ENCODE measurements around the gene TGIF1.

Gene TGIF1

DNA sequence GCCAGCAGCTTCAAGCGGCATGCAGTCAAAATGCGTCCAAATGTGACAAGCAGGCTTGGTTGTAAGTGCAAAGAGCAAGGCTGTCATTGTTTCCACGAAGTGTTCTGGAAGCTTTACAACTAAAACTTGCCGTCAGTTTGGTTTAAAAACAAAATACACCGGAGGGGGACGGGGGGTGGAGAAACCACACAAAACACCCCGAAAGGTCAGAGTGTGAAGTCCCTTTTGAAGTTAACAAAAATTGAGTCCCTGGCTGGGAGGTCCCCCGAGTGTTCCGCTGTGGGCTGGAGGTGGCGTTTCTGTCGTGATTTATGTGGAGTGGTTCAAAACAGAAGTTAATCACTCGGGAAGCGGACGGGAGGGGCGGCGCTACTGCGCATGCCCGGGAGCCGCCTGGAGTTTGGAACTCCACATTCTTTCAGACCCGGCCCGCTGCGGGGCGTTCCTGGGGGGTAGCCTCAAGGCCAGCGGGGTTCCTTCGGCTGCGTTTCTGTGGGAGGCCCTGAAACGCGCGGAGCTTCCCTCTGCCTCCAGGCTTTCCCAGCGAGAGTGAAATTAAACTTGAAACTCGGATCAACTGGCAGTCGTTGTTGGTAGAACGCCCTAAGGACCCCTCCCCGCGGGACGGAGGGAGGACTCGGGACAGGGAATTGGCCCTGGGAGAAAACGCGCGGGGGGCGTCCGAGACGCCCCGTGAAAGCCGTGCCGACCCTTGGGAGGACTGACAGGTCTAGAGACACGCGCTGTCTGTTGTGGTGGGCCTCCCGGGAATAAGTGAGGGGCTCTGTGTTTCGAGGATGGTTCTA is 1.4 kb downstream of the TGIF1 start:
- TF ChIP-seq, protein P1, sequence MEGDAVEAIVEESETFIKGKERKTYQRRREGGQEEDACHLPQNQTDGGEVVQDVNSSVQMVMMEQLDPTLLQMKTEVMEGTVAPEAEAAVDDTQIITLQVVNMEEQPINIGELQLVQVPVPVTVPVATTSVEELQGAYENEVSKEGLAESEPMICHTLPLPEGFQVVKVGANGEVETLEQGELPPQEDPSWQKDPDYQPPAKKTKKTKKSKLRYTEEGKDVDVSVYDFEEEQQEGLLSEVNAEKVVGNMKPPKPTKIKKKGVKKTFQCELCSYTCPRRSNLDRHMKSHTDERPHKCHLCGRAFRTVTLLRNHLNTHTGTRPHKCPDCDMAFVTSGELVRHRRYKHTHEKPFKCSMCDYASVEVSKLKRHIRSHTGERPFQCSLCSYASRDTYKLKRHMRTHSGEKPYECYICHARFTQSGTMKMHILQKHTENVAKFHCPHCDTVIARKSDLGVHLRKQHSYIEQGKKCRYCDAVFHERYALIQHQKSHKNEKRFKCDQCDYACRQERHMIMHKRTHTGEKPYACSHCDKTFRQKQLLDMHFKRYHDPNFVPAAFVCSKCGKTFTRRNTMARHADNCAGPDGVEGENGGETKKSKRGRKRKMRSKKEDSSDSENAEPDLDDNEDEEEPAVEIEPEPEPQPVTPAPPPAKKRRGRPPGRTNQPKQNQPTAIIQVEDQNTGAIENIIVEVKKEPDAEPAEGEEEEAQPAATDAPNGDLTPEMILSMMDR (IDR thresholded peaks at IDR 0.05; ENCODE audit: borderline replicate concordance, insufficient read depth, low read depth, low read length) = no peak
- peak overlapping the region; percentile 30 for H3K4me3 ChIP-seq (ENCODE audit: low read depth, low read length)

DNA sequence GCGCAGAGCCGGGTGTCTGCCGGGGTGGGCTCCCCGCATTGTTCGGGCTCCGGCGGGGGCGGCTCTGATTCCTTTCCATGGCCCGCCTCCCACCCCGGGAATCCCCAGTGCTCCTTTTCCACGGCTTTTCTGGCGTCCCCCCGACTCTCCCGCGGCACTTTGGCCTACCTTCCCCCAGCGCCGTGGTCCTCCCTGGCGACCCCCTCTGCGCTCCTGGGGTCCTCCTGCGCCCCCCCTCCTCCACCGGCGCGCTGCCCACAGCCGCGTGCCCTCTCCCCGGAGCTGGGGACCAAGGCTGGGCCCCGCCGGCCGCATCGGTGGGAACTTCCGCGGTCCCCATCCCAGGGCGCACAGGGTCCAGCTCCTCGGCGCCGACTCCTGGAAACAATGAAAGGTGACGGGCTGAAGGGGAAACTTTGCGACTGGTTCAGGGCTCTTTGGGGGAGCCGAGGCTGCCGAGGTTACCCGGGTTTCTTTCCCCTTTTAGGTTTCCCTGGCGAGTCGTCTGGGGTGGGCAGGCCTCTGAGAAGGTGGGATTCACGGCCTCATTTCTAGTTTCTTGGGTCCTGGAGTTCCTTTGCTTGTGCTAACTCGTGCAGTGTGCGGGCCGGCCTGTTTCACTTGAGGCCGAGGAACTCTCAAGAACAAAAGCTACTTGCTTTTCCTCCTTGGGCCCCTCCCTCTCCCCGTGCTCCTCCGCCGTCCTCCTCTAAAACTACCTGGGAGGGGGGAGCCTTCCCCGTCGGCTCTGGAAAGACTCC is 2.2 kb downstream of the TGIF1 start:
- TF ChIP-seq, protein P1 (IDR thresholded peaks at IDR 0.05; ENCODE audit: borderline replicate concordance, insufficient read depth, low read depth, low read length) = no peak
- peak overlapping the region; percentile 30 for H3K4me3 ChIP-seq (ENCODE audit: low read depth, low read length)

DNA sequence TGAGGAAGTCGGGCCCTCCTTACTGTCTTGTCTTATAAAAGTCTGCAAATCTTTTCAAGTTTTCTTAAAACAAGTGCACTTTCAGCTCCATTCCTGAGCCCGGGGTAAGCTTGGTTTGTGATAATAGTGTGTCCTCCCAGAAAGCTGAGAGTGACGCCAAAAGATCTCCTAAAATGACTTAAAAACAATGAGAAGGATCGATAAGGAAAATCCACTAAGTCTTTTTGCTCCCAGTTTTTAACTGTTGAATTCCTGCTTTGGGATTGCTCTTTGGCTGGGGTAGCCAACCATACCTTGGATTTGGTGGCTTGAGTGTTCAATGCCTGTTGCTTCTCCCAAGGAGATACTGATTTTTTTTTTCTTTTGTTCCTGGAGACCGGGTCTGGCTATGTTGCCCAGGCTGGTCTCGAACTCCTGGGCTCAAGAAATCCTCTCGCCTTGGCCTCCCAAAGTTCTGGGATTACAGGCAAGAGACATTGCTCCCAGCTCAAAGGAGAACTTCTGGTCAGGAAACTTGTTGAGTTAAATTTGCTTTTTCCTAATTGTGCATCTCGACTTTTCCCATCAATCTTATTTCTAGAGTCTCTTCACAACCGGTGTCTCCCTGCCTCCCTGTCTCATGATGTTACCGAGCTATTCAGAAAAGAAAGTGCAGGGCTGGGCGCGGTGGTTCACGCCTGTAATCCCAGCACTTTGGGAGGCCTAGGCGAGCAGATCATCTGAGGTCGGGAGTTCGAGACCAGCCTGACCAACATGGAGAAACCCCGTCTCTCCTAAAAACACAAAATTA is 3.0 kb downstream of the TGIF1 start:
- TF ChIP-seq, protein P1 (IDR thresholded peaks at IDR 0.05; ENCODE audit: borderline replicate concordance, insufficient read depth, low read depth, low read length) = no peak
- H3K4me3 ChIP-seq (ENCODE audit: low read depth, low read length) = no peak overlapping the region

DNA sequence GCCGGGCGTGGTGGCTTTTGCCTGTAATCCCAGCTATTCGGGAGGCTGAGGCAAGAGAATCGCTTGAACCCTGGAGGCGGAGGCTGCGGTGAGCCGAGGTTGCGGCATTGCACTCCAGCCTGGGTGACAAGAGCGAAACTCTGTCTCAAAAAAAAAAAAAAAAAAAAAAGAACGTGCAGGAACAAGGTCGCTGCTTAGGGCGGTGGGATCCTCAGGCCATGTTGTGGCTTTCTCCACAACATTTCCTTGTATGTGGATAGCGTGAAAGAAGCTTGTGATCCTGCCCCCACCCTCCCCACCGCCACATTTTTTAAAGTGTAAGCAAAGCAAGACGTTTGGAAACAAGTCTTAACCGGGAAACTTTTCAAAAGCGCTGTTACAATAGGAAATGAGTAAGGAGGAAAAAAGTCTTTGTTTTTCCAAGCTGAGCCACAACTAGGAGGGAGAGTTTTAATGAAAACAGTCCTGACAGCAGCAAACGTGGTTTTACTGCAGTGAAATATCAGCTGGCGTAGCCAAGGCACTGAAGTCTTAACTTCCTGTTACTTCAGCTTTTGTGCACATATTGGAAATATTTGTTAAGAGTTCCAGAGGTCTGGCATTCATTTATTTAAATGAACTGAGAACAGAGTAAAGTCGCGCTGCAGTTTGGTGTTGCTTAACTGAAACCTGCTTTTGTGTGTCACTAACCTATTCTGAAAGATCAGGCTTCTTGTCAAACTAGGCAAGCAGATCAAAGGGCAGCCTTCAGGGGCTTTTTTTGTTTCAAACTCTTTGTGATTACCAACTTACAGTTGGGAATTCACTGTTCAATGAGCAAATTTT is 3.8 kb downstream of the TGIF1 start:
- no peak overlapping the region for H3K4me3 ChIP-seq (ENCODE audit: low read depth, low read length)
- TF ChIP-seq, protein P1 (IDR thresholded peaks at IDR 0.05; ENCODE audit: borderline replicate concordance, insufficient read depth, low read depth, low read length) = no peak

DNA sequence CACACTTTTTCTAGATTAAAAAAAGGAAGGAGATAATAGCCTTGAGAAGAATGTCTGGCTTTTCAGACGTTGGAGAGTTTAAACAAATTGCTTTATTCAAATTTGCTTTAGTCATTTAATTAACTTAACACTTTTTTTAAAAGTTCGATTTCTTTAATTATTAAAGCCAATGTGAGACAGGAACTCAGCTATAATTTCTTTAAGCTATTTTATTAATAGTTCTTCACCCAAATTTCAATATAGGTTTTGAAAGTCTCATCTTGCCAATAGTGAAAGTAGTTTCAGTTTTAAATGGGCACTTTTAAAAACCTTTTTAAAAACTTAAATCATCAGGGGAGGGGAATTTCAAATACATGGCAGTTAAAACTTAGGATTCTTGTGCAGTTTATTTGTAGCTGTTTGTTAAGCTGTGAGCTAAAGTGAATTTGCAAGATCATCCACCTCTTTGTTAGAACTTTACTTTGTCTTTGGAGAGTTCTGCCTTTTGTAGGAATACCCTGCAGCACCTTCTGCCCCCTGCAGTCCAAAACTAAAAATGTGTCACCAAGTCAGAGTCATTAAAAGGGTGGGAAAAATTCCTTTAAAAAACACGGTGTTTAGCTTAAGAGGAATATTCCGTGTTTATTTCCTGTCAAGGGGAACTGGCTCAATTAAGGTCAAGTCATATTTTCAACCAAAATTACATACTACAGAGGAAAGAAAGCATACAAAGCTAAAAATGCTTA is 4.6 kb downstream of the TGIF1 start:
- no peak overlapping the region for H3K4me3 ChIP-seq (ENCODE audit: low read depth, low read length)
- TF ChIP-seq, protein P1 (IDR thresholded peaks at IDR 0.05; ENCODE audit: borderline replicate concordance, insufficient read depth, low read depth, low read length) = peak; percentile 61

Measured in GM12875 (cell line).